ENCODE measurements around the gene SFT2D2.

The SFT2D2 gene

GRCh38 chr1:168265596-168265995, 39.8 kb downstream of the SFT2D2 start:
- no peak for DNase-seq (ENCODE audit: low read depth in 2 of 2)

GRCh38 chr1:168266644-168267186, 40.9 kb downstream of the SFT2D2 start:
- no peak for DNase-seq (ENCODE audit: low read depth in 2 of 2)

- no peak for DNase-seq (ENCODE audit: low read depth in 2 of 2)
Observed at GRCh38 chr1:168271636-168272035, 45.8 kb downstream of the SFT2D2 start.

- no peak for DNase-seq (ENCODE audit: low read depth in 2 of 2)
Observed at GRCh38 chr1:168273575-168273974, 47.8 kb downstream of the SFT2D2 start.

GRCh38 chr1:168279253-168279652, 53.4 kb downstream of the SFT2D2 start:
- DNase-seq (ENCODE audit: low read depth in 2 of 2): no peak

GRCh38 chr1:168280296-168280927, 54.6 kb downstream of the SFT2D2 start, which contains the start of gene TBX19:
Gene TBX19 (plus strand): TSS chr1:168280877. CDS start chr1:168281091, 214 bp downstream.
- DNase-seq (ENCODE audit: low read depth in 2 of 2): no peak

GRCh38 chr1:168281603-168282325, 56.0 kb downstream of the SFT2D2 start:
- no peak for DNase-seq (ENCODE audit: low read depth in 2 of 2)

- DNase-seq (ENCODE audit: low read depth in 2 of 2): no peak
Observed at GRCh38 chr1:168285521-168285790, 59.7 kb downstream of the SFT2D2 start.

GRCh38 chr1:168285971-168286927, 60.4 kb downstream of the SFT2D2 start:
- DNase-seq (ENCODE audit: low read depth in 2 of 2): no peak

GRCh38 chr1:168287237-168287664, 61.4 kb downstream of the SFT2D2 start:
- no peak for DNase-seq (ENCODE audit: low read depth in 2 of 2)

- DNase-seq (ENCODE audit: low read depth in 2 of 2): no peak
Observed at GRCh38 chr1:168288311-168289052, 62.7 kb downstream of the SFT2D2 start.

- no peak for DNase-seq (ENCODE audit: low read depth in 2 of 2)
Observed at GRCh38 chr1:168291222-168291837, 65.5 kb downstream of the SFT2D2 start.

GRCh38 chr1:168293356-168293755, 67.6 kb downstream of the SFT2D2 start:
- no peak for DNase-seq (ENCODE audit: low read depth in 2 of 2)

- no peak for DNase-seq (ENCODE audit: low read depth in 2 of 2)
Observed at GRCh38 chr1:168295411-168296114, 69.8 kb downstream of the SFT2D2 start.

- no peak for DNase-seq (ENCODE audit: low read depth in 2 of 2)
Observed at GRCh38 chr1:168297019-168297730, 71.4 kb downstream of the SFT2D2 start.

GRCh38 chr1:168298446-168298845, 72.6 kb downstream of the SFT2D2 start:
- DNase-seq (ENCODE audit: low read depth in 2 of 2): no peak

GRCh38 chr1:168300626-168301025, 74.8 kb downstream of the SFT2D2 start:
- no peak for DNase-seq (ENCODE audit: low read depth in 2 of 2)

GRCh38 chr1:168301664-168302320, 76.0 kb downstream of the SFT2D2 start:
- DNase-seq (ENCODE audit: low read depth in 2 of 2): no peak

Data from stimulated activated CD4-positive, alpha-beta T cell treated with anti-CD3 and anti-CD28 coated beads, Interleukin-12 subunit alpha, Interleukin-12 subunit beta, amount 100 ng/mL, for 24 hours (primary cell).